GM18499 (cell line): ENCODE measurements around the gene GPX6.
"Not testable (repeated sequence)": the region's sequence is repeated elsewhere in the genome, so short reads cannot be mapped to it uniquely, and the experiment has no call there.

Experiments
- ATAC-seq: cut with Tn5 transposase; IDR thresholded peaks from one replicate; pipeline ENCODE4 v1.9.1; 2021; ENCODE audit warnings: moderate number of reproducible peaks; ENCODE audit not compliant: insufficient read depth, unreplicated experiment

Gene GPX6

GRCh38 chr6:28530777-28531176, 15.2 kb upstream of the GPX6 start:
- ATAC-seq: no peak

GRCh38 chr6:28525496-28526039, 10.0 kb upstream of the GPX6 start, which contains the start of gene GPX5:
Gene GPX5, plus strand, starts transcription at chr6:28525881. Its CDS starts 133 bp downstream, at chr6:28526014.
- no peak for ATAC-seq

DNA sequence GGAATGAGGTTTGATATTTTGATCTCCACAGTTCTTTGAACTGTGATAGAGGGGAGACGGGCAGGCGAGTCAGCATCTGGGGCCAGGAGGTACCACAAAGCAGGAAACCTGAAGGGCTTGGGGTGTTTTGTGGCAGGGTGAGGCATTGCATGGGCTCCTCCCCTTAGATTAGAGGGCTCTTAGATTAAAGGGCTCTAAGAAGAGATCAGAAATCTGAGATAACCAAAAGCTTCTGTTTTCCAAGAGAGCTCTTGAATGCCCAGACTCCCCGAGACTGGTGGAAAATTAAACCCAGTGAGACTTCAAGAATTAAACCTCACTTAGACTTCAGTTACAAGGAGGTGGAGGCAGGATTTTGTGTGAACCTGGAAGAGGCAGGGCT, 7.6 kb upstream of the GPX6 start:
- ATAC-seq: no peak

DNA sequence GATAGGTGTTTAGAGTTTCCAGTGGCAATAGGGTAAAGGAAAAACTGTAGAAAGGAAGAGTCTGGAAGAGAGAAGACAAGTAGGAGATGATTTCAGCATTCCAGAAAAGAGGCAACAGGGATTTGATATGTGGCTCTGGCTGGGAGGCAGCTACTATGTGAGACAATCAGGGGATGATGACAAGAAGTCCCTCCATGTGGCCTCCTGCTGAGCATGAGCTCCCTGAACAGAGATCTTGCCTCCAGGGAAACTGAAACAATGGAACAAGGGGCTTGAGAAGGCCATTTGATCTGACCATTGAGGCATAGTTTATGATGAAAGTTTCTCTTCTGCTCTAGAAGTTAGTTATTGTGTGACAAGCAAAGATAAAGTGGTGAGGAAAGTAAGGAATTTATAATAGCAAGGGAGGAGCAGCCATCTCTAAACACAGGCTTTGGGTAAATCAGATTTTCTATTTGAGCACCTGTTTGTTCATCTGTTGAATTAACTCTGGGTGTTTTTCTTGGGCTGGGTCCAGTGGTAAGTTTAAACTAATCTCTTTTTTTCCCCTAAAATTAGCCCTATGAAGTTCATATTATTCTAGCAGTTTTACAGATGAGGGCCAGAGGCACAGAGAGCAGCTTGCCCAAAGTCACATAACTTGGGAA, 7.1 kb upstream of the GPX6 start:
- ATAC-seq: no peak

GRCh38 chr6:28517964-28518363, 2.4 kb upstream of the GPX6 start:
- no peak for ATAC-seq

- ATAC-seq: not testable (repeated sequence)
Observed at GRCh38 chr6:28512387-28512786, 3.2 kb downstream of the GPX6 start.

- no peak for ATAC-seq
Observed at GRCh38 chr6:28511628-28512300, 3.8 kb downstream of the GPX6 start.

DNA sequence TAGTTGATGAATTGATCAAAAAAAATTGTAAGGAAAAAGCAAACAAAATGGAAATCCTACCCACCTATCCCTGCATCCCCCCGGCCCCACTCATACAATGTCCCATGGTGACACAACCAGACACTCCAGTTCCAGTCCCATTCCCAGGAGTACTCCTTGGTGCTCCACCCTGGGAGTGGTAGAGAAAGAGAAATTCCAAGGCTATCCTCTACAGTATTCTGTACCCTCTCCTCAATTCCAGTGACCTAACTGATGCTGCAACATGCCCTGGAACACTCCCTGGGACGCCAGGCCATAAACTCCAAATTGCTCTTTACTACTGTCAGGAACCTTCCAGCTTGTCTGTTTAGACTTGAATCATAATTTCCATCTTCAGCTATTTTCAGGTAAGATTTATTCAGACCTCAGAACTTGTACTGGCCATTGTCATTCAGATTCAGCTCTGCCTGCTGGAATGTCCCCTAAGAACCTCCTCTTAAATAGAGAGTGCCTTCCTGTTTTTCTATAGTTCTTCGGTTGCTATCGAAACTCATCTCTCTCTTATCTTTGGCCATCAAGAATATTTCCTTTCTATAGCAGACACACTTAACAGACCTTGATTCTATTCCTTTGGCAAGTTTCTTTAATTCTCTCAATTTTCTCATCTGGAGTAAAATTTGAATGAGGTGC, 8.7 kb downstream of the GPX6 start:
- ATAC-seq: no peak

DNA sequence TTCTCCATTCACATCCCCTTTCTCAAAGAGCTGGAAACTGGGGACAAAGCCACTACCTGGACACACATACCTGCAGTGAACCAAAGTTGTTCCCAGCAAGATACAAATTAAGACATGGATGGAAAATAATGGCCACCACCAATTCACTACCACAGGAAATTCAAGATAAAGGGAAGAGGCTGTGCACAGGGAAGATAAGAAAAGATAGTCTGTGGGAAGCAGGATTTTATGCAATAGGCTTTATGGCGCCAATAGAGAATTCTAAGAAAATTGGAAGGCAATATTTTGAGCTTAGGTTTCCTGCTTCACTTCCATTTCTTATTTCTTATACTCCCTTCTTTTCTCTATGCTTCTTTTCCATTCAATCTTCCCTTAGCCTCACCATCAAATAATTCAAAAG, 9.9 kb downstream of the GPX6 start:
- ATAC-seq: no peak

DNA sequence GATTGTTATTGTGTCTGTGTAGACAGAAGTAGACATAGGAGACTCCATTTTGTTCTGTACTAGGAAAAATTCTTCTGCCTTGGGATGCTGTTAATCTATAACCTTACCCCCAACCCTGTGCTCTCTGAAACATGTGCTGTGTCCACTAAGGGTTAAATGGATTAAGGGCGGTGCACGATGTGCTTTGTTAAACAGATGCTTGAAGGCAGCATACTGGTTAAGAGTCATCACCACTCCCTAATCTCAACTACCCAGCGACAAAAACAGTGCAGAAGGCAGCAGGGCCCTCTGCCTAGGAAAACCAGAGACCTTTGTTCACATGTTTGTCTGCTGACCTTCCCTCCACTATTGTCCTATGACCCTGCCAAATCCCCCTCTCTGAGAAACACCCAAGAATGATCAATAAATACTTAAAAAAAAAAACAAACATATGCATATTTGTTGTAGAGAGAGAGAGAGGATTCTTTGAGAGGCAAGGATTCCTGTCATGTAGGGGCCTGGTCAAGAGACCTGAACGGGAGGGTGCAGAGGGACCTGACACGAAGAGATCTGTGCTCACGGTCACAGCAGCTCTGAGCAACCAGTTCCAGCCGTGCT, 12.8 kb downstream of the GPX6 start:
- not testable (repeated sequence) for ATAC-seq

- ATAC-seq: not testable (repeated sequence)
Observed at GRCh38 chr6:28502136-28502535, 13.5 kb downstream of the GPX6 start.

GRCh38 chr6:28501259-28501658, 14.3 kb downstream of the GPX6 start:
- no peak for ATAC-seq

GRCh38 chr6:28497893-28498292, 17.7 kb downstream of the GPX6 start:
- ATAC-seq: no peak

DNA sequence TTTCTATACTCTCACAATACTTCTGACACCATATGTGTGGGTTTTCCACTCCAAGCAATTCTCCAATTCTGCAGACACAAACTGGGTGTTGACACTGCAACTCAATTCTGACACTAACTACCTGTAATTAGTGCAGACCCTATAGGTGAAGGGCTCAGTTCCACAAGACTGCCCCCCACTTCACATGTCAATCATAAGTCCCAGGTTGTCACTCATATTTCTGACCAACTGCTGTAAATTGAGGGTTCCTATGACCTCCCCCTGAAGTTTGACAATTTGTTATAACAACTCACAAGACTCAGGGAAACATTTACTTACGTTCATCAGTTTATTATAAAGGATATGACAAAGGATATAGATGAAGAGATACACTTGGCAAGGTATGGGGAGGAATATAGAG, 18.3 kb downstream of the GPX6 start:
- no peak for ATAC-seq

DNA sequence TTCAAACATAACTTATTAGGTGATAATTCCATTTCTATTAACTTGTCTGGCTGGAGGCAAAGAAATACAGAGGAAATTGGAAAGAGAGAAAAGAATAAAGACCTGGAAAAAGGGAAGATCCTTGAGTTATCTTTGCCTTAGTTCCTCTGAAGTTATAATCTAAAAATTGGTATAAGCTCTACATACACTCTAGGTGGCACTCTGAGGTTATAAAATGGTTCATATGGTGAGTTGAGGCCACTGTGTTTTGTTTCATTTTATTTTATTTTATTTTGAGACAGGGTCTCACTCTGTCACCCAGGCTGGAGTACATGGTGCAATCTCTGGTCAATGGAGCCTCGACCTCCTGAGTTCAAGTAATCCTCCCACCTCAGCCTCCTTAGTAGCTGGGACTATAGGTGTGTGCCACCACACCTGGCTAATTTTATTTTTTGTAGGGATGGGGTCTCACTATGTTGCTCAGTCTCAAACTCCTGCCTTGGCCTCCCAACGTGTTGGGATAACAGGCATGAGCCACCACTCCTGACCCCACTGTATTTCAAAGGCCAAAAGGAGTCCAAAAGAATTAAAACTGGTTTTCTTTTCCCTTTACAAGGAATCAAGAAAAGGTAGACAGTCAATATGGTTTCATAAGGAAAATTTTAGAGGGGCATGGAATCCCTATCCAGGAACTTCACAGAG, 19.4 kb downstream of the GPX6 start:
- ATAC-seq: no peak

DNA sequence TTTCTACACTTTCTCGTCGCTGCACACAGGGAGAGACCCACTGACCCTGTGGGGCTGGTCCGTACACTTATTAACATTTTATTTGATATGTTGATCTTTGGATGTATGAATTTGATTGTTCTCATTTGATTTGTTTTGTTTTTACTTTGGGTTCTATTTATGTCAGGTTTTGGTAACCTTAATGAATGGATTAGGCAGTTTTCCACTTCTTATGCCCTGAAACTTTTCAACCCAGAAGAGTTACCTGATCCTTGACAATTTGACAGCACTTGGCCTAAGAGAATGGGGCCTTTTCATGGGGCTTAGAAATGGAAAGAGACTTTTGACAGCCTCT, 23.6 kb downstream of the GPX6 start:
- ATAC-seq: no peak

- no peak for ATAC-seq
Observed at GRCh38 chr6:28490205-28490890, 25.2 kb downstream of the GPX6 start.

- ATAC-seq: no peak
Observed at GRCh38 chr6:28489366-28490204, 26.0 kb downstream of the GPX6 start.

DNA sequence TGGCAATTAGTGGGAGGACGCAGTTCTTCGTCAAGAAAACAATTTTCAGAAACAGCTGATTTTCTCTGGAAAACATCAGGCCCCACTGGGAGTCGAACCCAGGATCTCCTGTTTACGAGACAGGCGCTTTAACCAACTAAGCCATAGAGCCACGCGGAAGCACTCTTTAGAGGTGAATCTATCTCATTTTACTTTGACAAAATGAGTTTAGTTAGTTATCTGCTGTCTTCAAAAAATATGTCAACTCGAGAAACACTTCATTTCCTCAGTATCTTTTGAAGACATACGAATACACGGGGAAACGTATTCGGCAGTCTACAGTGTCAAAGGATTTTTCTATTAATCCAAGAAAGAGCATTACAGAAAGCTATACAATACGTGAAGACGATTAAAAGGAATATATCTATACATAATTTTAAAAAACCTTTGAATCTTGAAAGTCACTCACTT, 26.7 kb downstream of the GPX6 start:
- no peak for ATAC-seq
